GM21619 (cell line): ENCODE results near the gene NUP160.
"Not testable (repeated sequence)": the region's sequence is repeated elsewhere in the genome, so short reads cannot be mapped to it uniquely, and the experiment has no call there.

Source experiments
- ATAC-seq: cut with Tn5 transposase; IDR thresholded peaks from one replicate; pipeline ENCODE4 v1.9.1; 2021; ENCODE audit not compliant: unreplicated experiment

NUP160 gene

DNA sequence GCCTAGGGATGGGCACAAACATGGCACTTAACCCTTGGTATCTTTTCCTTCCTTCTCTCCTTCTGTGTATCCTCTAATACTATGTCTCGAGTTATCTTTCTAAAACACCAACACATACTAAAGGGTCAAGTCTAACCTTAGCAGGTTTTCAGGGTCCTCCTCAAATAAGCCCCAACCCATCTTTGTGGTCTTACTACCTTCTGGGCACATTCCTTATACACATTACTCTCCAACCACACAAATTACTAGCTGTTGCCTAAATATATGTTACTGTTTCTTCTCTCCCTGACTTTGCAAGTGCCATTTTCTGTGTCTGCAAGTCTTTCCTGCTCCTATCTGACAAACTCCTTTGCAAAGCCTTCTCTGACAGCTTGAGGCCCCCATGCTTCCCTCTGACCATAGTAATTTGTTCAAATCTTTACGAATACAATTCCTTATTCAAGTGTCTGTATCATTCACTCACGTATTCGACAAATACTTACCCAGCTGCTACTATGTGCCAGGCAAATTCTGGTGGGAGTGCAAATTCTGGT lies 15.8 kb upstream of the NUP160 start:
- ATAC-seq = no peak

DNA sequence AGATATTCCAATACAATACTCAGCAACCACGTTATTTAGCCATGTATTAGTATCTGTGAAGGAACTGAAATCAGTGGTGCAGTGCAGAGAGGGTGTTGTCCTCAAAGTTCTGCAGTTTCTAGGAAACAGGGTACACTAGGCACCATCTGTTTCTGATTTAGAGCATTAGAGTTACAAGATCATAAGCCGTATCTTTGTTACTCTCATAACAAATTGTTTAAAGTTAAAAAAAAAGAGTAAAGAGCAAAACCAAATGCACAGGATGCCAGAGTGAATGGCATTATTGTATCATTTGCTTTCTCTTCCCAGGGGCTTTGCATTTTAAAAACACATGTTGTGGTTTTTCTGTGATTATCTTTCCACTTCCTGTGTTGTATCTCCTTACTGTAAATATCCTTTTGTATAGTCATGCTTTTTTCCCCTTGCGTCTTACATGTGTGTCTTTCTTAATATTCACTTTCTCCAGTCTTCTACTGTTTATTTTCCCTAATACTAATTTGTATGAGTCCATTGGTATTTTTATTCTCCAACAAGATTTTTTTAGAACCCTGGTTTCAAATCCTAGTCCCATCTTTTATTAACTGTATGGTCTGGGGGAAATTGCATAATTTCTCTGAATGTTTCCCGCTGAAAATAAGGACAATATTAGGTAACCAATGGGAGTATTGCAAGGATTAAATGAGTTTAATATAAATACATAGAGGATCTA lies 15.2 kb upstream of the NUP160 start:
- peak; percentile 69 for ATAC-seq

DNA sequence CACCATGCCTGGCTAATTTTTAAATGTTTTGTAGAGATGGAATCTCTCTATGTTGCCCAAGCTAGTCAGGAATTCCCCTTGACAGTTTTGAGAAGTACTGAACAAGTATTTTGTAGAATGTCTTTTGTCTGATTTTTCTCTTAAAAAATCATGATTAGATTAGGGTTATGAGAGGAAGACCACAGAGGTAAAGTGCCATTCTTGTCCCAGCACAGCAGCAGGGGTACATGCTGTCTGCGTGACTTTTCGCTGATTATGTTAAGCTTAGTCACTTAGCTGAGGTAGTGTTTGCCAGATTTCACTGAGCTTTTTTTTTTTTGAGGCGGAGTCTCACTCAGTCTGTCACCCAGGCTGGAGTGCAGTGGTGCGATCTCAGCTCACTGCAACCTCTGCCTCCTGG lies 13.6 kb upstream of the NUP160 start:
- no peak for ATAC-seq

DNA sequence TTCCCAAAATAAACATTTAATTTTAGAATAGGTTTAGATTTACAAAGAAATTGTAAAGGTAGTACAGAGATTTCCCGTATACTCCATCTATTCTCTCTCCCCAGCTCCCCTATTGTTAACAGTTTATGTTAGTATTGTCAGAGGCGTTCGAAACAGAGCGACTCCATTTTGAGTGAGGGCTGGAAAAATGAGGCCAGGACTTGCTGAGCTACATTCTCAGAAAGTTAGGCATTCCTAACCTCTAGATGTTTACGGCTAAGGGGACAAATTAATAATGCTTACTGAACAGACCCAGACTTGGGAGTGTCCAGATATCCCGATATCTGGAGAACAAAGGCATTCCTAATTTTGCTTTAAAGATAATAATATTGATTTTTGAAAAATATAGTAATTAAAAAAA lies 12.4 kb upstream of the NUP160 start:
- ATAC-seq = no peak

DNA sequence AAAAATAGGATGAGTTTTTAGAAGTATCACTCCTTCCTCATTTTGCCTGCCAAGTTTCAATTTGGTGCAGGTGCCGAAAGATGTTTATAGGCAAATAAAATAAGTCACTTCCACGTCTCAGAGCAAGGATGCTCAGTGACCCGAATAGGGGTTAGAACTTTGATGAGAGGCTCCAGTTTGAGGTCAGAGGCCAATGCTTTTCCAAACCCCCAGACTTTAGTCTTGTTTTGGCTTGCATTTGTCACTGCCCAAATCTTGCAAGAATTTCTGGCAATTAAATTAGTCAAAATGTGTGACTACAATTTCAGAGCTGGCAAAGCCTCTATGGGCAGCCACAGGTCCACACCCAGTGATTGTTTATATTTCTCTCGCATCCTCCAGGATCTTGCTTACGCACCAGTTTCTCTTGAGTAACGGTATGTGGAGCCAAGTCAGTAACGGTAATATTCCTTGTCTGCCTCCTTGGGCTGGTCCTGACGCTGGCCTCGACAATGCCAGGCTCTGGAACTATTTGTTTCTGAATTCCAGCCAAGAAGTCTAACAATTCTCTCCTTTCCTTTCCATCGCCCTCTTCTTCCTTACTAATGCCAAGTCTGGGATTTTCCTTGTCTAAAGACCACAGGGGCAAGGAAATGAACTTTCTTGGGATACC lies 9.9 kb upstream of the NUP160 start:
- ATAC-seq = no peak

DNA sequence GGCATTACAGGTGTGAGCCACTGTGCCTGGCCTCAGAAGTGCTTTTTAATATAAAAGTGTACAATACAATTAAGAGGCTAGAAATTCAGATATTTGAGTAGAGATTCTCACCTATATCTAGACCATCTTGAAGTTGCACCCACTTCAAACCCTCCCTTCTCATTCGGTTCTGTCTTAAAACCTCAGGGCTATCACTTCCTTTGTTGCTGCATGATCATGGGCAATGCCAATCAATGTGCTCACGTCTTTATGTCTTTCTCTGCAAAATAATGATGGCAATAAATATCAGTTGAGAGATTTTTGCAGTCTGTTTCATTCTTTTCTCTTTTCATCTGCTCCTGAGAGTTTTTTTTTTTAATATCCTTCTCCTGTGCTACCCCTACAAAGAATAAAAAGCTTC lies 9.3 kb upstream of the NUP160 start:
- ATAC-seq = peak; percentile 29

DNA sequence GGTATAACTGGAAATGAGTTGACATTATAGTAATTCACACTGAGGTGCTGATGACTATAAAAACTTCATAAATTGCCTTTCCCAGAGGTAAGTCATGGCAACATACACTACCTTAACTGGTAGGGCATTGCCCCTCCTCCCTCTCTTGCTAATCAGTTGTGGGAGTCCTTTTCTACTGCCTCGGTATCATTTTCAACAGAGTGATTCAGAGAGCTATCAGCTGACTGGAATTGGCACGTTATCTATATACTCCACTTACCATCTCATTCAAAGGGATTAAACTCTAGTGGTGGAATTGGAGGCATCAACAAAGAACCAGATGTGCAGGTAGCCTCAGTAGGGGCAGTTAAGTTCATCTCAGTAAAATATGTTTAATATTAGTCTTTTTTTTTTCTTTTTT lies 8.0 kb upstream of the NUP160 start:
- no peak for ATAC-seq

DNA sequence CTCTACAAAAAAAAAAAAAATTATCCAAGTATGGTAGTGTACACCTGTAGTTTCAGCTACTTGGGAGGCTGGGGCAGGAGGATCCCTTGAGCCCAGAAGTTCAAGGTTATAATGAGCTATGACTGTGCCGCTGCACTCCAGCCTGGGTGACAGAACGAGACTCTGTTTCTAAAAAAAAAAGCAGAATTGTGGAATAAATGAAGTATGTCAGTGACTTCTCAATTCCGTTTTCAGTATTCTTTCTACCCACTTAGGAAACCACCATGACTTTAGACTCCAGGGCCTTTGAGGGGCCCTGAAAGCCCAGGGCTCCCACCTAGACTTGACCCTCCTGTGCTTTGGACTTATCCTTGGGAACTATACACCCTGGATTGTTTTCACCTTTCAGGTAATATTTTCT lies 6.5 kb upstream of the NUP160 start:
- ATAC-seq = peak; percentile 56

DNA sequence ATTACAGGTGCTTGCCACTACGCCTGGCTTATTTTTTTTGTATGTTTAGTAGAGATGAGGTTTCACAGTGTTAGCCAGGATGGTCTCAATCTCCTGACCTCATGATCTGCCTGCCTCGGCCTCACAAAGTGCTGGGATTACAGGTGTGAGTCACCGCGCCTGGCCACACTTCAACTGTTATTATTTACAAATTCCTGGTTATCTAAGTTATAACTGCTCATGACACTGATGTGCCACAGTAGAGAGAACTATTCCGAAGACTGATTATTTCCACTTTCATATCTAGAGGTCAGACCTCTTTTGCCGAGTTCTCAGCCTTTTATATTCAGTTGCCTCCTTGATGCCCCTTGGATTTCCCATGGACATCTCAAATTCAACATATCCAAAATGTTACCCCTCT lies 3.9 kb upstream of the NUP160 start:
- ATAC-seq = no peak

DNA sequence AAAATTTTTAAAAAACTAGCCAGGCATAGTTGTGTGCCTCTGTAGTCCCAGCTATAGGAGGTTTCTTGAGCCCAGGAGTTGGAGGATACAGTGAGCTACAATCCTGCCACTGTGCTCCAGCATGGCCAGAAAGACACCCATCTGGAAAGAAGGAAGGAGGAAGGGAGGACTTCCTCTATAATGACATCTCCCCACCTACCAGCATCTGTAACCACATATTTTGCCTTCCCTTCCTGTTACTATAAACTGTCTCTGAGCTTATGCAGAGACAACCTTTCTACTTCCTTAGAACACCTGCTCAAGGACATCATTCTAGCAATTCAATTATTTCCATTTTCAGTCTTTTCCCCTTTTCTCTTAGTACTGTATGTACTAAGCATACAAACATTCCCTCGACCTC lies 2.2 kb upstream of the NUP160 start:
- peak; percentile 29 for ATAC-seq

DNA sequence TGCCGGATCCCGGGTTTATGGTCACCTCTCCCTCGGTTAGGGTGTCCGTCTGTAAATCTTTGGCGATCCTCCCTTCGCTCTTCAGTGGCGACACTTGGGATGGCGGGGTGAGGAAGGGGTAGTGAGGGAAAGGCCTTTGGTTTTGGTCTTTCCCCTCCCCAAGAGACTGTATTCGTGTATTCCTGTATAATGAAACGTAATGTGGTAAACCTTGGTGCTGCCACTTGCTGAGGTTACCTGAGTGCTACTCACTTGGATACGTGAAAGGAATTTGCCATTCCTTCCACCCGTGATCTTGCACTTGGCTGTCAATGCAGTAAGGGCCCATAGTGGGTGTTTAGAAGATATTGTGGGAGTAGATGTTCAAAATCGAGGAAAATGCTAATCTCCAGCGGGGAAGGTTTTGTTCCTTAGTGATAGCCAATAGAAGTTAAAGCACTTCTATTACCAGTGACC lies 578 bp upstream of the NUP160 start:
- ATAC-seq = peak; percentile 12

DNA sequence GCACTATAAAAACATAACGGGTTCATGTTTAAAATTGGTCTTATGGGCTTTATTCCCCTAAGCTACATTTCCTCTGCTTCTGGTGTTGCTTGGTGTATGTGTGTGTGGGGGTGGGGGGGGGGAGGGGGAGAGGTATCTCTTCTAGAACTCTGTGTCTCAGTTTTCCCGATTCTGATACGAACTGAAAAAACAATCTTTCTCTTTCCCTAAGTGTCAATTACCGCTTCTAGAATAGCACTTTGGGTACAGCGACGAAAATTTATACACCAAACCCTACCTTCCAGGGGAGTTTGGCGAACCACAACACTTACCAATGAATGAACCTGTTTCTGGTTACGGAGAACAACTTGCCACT lies 636 bp downstream of the NUP160 start:
- ATAC-seq = no peak

DNA sequence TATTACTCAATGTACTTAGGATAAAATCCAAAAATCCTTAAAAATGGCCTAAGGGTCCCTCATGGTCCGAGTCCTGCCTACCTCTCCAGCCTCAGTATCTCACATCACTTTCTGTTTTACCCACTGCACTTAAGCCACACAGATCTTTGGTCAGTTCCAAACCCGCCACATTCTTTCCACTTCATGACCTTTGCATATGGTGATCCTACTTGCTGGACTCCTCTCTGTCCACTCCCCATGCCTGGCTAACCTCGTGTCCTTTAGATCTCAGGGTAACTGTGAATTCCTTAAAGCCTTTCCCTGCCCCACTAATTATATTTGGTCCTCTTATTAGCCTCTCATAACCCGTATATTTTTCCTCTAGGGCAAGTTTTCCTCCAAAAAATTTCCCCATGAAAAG lies 1.2 kb downstream of the NUP160 start:
- no peak for ATAC-seq

DNA sequence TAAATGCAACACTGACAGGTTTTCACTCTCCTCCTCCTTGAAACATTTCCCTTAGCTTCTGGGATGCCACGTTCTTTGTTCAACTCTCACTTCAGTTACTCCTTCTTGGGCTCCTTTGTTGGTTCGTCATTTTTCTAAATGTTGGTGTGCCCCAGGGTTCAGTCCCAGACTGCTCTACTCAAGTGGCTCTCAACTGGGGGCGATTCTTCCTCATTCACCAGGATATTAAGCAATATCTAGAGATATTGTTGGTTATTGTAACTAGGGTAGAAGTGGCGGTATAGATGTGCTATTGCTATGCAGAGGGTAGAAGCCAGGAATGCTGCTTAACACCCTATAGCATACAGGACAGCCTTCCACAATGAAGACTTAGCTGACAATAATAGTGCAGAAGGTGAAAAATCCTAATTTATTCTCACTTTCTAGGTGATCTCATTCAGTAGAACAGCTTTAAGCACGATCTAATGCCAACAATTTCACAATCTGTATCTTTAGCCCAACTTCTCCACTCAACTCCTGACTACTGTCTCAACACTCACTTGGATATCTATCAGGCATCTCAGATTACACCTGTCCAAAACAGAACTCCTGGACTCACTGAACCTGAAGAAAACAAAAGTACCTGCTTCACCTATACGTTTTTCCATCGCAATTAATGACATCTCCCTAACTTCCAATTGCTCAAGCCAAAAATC lies 4.6 kb downstream of the NUP160 start:
- no peak for ATAC-seq

DNA sequence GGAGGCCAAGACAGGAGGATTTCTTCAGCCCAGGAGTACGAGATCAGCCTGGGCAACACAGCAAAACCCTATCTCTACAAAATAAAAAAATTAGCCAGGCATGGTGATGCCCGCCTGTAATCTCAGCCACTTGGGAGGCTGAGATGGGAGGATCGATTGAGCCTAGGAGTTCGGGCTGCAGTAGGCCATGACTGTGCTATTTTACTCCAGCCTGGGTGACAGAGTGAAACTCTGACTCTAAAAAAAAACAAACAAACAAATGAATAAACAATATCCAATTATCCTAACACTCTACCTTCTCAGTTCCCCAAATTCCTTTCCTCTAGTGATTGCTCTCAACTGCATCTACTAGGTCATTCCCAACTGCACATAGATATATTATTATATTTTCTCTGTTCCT lies 5.4 kb downstream of the NUP160 start:
- ATAC-seq = no peak

DNA sequence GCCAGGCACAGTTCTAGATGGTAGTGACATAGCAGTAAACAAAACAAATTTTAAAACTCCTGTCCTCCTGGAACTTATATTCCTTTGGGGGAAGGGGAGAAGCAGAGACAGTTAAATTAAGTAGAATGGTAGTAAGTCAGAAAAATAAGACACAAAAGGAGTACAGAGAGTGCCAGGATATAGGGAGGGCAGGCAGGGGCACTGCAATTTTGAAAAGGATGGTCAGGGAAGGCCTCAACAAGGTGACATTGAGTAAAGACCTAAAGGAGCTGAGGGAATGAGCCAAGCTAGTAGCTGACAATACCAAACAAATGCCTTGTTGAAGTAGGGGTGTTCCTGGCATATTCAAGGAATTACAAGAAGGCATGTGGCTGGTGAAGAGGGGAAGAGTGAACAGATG lies 10.2 kb downstream of the NUP160 start:
- no peak for ATAC-seq

DNA sequence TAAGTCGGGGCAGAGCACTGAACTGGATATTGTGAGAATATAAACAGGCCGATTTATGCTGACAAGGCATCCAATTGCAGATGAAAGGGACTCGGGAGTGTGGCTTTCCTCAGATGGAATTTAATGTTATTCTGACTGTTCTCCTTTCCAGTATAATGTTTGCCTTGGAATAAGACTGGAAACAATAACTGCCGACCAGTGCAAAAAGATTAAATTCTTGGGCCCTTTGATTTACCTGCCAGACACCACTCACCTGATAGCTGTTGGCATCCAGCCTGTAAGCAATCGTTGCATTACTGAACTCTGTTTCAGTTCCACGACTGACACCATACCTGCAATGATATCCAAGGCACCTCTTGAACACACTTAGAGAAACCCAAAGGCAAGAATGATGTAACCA lies 10.9 kb downstream of the NUP160 start:
- ATAC-seq = no peak

DNA sequence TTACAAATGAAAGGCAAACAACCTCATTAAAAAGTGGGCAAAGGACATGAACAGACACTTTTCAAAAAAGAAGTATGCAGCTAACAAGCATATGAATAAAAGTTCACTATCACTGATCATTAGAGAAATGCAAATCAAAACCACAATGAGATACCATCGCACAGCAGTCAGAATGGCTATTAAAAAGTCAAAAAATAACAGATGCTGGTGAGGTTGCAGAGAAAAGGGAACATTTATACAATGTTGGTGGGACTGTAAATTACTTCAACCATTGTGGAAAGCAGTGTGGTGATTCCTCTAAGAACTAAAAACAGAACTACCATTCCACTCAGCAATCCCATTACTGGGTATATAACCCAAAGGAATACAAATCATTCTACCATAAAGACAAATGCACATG lies 18.1 kb downstream of the NUP160 start:
- ATAC-seq = not testable (repeated sequence)

DNA sequence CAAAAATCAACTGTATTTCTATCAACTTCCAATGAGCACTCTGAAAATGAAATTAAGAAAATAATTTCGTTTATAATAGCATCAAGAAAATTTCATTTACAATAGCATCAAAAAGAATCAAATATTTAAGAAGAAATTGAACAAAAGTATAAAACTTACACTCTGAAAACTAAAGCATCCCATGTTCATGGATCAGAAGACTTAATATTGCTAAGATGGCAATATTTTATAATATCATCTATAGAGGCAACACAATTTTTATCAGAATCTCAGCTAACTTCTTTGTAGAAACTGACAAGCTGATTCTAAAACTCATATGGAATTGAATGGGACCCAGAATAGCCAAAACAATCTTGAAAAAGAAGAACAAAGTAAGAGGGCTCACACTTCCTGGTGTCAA lies 19.9 kb downstream of the NUP160 start:
- ATAC-seq = no peak

DNA sequence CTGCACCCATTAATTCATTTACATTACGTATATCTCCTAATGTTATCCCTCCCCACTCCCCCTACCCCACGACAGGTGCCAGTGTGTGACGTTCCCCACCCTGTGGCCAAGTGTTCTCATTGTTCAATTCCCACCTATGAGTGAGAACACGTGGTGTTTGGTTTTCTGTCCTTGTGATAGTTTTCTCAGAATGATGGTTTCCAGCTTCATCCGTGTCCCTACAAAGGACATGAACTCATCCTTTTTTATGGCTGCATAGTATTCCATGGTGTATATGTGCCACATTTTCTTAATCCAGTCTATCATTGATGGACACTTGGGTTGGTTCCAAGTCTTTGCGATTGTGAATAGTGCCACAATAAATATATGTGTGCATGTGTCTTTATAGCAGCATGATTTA lies 25.5 kb downstream of the NUP160 start:
- not testable (repeated sequence) for ATAC-seq

DNA sequence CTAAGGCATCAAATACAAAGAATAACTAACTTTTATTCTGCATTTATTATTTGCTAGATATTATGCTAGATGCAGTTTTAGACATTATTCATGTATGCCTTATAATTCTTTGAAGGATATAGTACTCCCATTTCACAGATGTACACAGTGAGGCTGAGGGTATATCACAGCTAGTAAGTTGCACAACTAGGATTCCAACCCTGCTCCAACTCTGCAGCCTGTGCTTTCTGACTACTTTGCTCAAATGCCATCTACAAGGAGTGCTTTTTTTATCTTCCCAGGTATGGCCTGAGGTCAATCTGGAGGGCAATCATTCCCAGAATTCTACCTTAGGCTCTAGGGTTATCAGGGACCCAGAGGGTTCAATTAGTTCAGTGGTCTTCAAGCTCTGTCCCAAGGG lies 28.4 kb downstream of the NUP160 start:
- no peak for ATAC-seq

DNA sequence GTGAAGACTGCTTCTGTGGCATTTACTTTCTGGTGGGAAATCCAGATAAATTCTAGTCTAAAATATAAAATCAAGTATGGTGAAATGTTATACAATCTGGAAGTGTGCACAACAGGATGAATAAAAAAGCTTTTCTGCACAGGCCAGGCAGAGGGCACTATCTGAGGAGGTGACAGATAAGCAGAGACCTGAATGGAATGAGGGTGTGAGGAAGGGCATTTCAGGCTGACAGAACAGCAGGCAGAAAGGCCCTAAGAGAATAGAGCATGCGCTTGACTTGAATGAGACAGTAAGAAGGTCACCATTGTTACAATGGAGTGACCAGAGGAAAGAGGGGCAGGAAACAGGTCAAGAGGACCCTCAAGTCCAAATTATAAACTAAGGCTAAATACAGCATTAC lies 47.4 kb downstream of the NUP160 start:
- ATAC-seq = no peak
